Astrocyte (in vitro differentiated cells and primary cell): ENCODE data around the gene TOM1L2. TPM values are rescaled to one million over a fixed set of nuclear protein-coding genes. Genes with fewer than 3 reads are reported as not detected.

Source experiments
- DNase-seq: peaks from one replicate; pipeline ENCODE4 v3.0.0-alpha.2; 2010; ENCODE audit warnings: low read depth
- FAIRE-seq: peaks from 2 replicates; lab custom pipeline; 2011; peaks lifted over from hg19 to GRCh38; lab: Jason Lieb, UNC
- H2AFZ ChIP-seq: 2 replicates; pipeline ENCODE4 v1.6.0; 2012; ENCODE audit warnings: low read depth, low read length, inconsistent platforms
- H3K27ac ChIP-seq: 2 replicates; pipeline ENCODE4 v1.5.1; 2011; ENCODE audit warnings: low read depth, low read length, inconsistent platforms
- H3K27me3 ChIP-seq: 2 replicates; pipeline ENCODE4 v1.6.0; 2011; ENCODE audit warnings: low read length, inconsistent platforms; ENCODE audit not compliant: insufficient read depth
- H3K36me3 ChIP-seq: 2 replicates; pipeline ENCODE4 v1.5.1; 2011; ENCODE audit warnings: low read length, inconsistent platforms; ENCODE audit not compliant: insufficient read depth
- H3K4me1 ChIP-seq: 2 replicates; pipeline ENCODE4 v1.5.1; 2011; ENCODE audit warnings: low read length, inconsistent platforms; ENCODE audit not compliant: insufficient read depth
- H3K4me2 ChIP-seq: 2 replicates; pipeline ENCODE4 v1.6.0; 2012; ENCODE audit warnings: low read length, inconsistent platforms
- H3K4me3 ChIP-seq: 2 replicates; pipeline ENCODE4 v1.5.1; 2011; ENCODE audit warnings: low read depth, mild to moderate bottlenecking, low read length, inconsistent platforms; ENCODE audit not compliant: insufficient read depth
- H3K79me2 ChIP-seq: 2 replicates; pipeline ENCODE4 v1.6.0; 2012; ENCODE audit warnings: mild to moderate bottlenecking, low read length, inconsistent platforms; ENCODE audit not compliant: insufficient read depth
- H3K9ac ChIP-seq: 2 replicates; pipeline ENCODE4 v1.6.0; 2012; ENCODE audit warnings: mild to moderate bottlenecking, low read length, inconsistent platforms
- H3K9me3 ChIP-seq: 2 replicates; pipeline ENCODE4 v1.5.1; 2012; ENCODE audit warnings: low read depth, mild to moderate bottlenecking, low read length, inconsistent platforms; ENCODE audit not compliant: insufficient read depth
- H4K20me1 ChIP-seq: 2 replicates; pipeline ENCODE4 v1.6.0; 2012; ENCODE audit warnings: low read length, inconsistent platforms; ENCODE audit not compliant: insufficient read depth
- H3K27ac Mint-ChIP-seq: one replicate; pipeline ENCODE4 v1.8.0; 2021; ENCODE audit warnings: mild to moderate bottlenecking, mixed read lengths; ENCODE audit not compliant: unreplicated experiment
- H3K27me3 Mint-ChIP-seq: one replicate; pipeline ENCODE4 v1.8.0; 2021; ENCODE audit warnings: low read depth, mixed read lengths; ENCODE audit not compliant: unreplicated experiment
- H3K36me3 Mint-ChIP-seq: one replicate; pipeline ENCODE4 v1.8.0; 2021; ENCODE audit warnings: low read depth, mixed read lengths; ENCODE audit not compliant: unreplicated experiment
- H3K4me1 Mint-ChIP-seq: one replicate; pipeline ENCODE4 v1.8.0; 2021; ENCODE audit warnings: low read depth, mixed read lengths; ENCODE audit not compliant: unreplicated experiment
- H3K4me3 Mint-ChIP-seq: one replicate; pipeline ENCODE4 v1.8.0; 2021; ENCODE audit warnings: mild to moderate bottlenecking, moderate library complexity, mixed read lengths; ENCODE audit not compliant: unreplicated experiment
- H3K9me3 Mint-ChIP-seq: one replicate; pipeline ENCODE4 v1.8.0; 2021; ENCODE audit warnings: mild to moderate bottlenecking, mixed read lengths; ENCODE audit not compliant: unreplicated experiment
- EZH2 ChIP-seq: IDR thresholded peaks from 2 replicates; pipeline ENCODE4 v1.6.1; 2012; ENCODE audit warnings: mild to moderate bottlenecking, low read length, inconsistent platforms; ENCODE audit not compliant: insufficient read depth
- total RNA-seq: library from RNA; stranded (reverse); gene quantifications from 2 replicates; pipeline ENCODE4 v1.2.1, GENCODE V29; 2021
- TF ChIP-seq, protein P1 (sequence below): IDR thresholded peaks from 2 replicates; pipeline ENCODE4 v1.5.1; 2011; ENCODE audit warnings: low read depth, mild to moderate bottlenecking, inconsistent platforms, low read length, moderate library complexity; ENCODE audit not compliant: insufficient read depth

TOM1L2 gene
- total RNA-seq, 1 donor from 2014 or later = 54.4 TPM

- H3K36me3 ChIP-seq = no peaks in the 10 kb centered on the region
- no peak overlapping the region for H3K4me3 Mint-ChIP-seq
- TF ChIP-seq, protein P1, sequence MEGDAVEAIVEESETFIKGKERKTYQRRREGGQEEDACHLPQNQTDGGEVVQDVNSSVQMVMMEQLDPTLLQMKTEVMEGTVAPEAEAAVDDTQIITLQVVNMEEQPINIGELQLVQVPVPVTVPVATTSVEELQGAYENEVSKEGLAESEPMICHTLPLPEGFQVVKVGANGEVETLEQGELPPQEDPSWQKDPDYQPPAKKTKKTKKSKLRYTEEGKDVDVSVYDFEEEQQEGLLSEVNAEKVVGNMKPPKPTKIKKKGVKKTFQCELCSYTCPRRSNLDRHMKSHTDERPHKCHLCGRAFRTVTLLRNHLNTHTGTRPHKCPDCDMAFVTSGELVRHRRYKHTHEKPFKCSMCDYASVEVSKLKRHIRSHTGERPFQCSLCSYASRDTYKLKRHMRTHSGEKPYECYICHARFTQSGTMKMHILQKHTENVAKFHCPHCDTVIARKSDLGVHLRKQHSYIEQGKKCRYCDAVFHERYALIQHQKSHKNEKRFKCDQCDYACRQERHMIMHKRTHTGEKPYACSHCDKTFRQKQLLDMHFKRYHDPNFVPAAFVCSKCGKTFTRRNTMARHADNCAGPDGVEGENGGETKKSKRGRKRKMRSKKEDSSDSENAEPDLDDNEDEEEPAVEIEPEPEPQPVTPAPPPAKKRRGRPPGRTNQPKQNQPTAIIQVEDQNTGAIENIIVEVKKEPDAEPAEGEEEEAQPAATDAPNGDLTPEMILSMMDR = no peak
- no peak for TF ChIP-seq EZH2
- no peaks in the 10 kb centered on the region for H3K79me2 ChIP-seq
- no peak overlapping the region for H3K4me2 ChIP-seq
- no peak overlapping the region for H2AFZ ChIP-seq
- no peaks in the 10 kb centered on the region for H3K9me3 Mint-ChIP-seq
- no peaks in the 10 kb centered on the region for H3K27me3 ChIP-seq
- H3K9ac ChIP-seq = no peak overlapping the region
- FAIRE-seq (no peak), DNase-seq (no peak)
- H3K27ac ChIP-seq = no peak overlapping the region
- H3K36me3 Mint-ChIP-seq = peaks cover 1% of the 10 kb centered on the region
- no peaks in the 10 kb centered on the region for H3K4me1 ChIP-seq
- no peaks in the 10 kb centered on the region for H3K27me3 Mint-ChIP-seq
- H3K9me3 ChIP-seq = no peaks in the 10 kb centered on the region
- no peak overlapping the region for H3K27ac Mint-ChIP-seq
- H4K20me1 ChIP-seq = no peaks in the 10 kb centered on the region
- no peaks in the 10 kb centered on the region for H3K4me1 Mint-ChIP-seq
- no peak overlapping the region for H3K4me3 ChIP-seq
These were observed 10.6 kb upstream of the TOM1L2 start for GRCh38 chr17:17982801-17983200.

GRCh38 chr17:17981330-17981729, 9.1 kb upstream of the TOM1L2 start:
- Histone ChIP-seq H4K20me1 (no peaks in the 10 kb centered on the region), H2AFZ (no peak overlapping the region), H3K4me3 (no peak overlapping the region), H3K4me2 (no peak overlapping the region), H3K27me3 (no peaks in the 10 kb centered on the region), H3K9ac (no peak overlapping the region), H3K4me1 (no peaks in the 10 kb centered on the region), H3K9me3 (no peaks in the 10 kb centered on the region), H3K79me2 (no peaks in the 10 kb centered on the region), H3K36me3 (no peaks in the 10 kb centered on the region), H3K27ac (no peak overlapping the region)
- Mint-ChIP-seq H3K36me3 (peaks cover 2% of the 10 kb centered on the region), H3K27me3 (no peaks in the 10 kb centered on the region), H3K4me1 (peaks cover 2% of the 10 kb centered on the region), H3K27ac (no peak overlapping the region), H3K4me3 (no peak overlapping the region), H3K9me3 (no peaks in the 10 kb centered on the region)
- DNase-seq (no peak), FAIRE-seq (no peak)
- TF ChIP-seq, protein P1 = no peak
- no peak for TF ChIP-seq EZH2

- no peak for DNase-seq
- Histone ChIP-seq H3K4me2 (no peak overlapping the region), H4K20me1 (no peaks in the 10 kb centered on the region), H3K36me3 (no peaks in the 10 kb centered on the region), H2AFZ (no peak overlapping the region), H3K4me3 (no peak overlapping the region), H3K9ac (no peak overlapping the region), H3K4me1 (no peaks in the 10 kb centered on the region), H3K9me3 (no peaks in the 10 kb centered on the region), H3K27me3 (no peaks in the 10 kb centered on the region), H3K27ac (no peak overlapping the region), H3K79me2 (no peaks in the 10 kb centered on the region)
- peaks cover 4% of the 10 kb centered on the region for H3K9me3 Mint-ChIP-seq
- H3K4me3 Mint-ChIP-seq = no peak overlapping the region
- no peaks in the 10 kb centered on the region for H3K27me3 Mint-ChIP-seq
- peaks cover 2% of the 10 kb centered on the region for H3K36me3 Mint-ChIP-seq
- no peak for FAIRE-seq
- H3K27ac Mint-ChIP-seq = no peak overlapping the region
- TF ChIP-seq, protein P1 = no peak
- no peak for TF ChIP-seq EZH2
- peaks cover 2% of the 10 kb centered on the region for H3K4me1 Mint-ChIP-seq
These were observed 7.6 kb upstream of the TOM1L2 start for GRCh38 chr17:17979778-17980177.
